NCI-H1417 (cell line): ENCODE measurements around the gene ADORA2B.
"Not testable (repeated sequence)": the region's sequence is repeated elsewhere in the genome, so short reads cannot be mapped to it uniquely, and the experiment has no call there.

Source experiments
- DNase-seq, 3 experiments: peaks; one replicate each; lab custom pipeline; 2025; lab: John Stamatoyannopoulos, UW

The ADORA2B gene

DNA sequence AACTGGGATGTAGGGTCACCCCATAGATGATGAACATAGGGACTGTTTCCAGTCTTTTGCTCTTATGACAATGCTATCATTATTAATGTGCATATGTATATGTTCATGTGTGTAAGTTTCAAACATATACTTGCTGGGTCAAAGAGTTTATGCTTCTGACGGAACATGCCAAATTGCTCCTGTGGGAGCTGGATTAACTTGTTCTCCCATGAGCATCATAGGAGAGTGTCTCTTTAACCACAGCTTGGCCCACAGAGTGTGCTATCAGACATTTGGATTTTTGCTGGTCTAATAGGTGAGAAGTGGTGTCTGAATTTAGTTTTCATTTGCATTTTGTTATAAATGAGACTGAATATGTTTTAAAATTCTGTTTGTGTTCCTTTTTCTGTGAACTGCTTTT, 22.3 kb upstream of the ADORA2B start:
- DNase-seq, result no peak

DNA sequence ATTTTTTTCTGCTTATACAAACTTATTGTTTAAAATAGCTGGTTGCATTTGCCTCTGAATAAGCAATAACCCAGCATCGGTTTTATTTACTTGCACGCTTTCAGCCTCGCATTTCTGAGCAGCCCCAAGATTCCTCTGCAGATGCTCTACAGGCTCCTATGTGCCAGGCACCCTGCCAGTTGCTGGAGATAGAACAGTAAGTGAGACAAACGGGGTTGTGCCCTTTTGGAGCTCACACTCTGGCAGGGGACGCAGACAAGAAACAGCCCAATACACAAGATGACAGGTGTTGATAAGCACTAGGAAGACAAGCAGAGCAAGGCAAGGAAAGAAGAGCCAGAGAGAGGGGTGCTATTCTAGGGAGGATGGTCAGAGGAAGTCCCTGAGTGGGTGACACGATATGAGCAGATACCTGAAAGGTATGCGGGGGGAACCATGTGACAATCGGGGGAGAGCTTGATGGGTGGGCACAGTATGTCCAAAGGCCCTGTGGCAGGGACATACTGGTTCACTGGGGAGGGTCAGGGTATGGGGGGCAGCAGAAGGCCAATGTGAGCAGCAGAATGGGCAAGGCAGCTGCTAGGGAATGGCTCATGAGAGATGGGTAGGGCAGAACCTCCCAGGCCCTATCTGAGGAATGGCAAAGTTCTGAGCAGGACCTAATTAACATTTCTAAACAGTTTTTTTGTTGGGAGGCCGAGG, 18.7 kb upstream of the ADORA2B start:
- DNase-seq, result no peak

DNA sequence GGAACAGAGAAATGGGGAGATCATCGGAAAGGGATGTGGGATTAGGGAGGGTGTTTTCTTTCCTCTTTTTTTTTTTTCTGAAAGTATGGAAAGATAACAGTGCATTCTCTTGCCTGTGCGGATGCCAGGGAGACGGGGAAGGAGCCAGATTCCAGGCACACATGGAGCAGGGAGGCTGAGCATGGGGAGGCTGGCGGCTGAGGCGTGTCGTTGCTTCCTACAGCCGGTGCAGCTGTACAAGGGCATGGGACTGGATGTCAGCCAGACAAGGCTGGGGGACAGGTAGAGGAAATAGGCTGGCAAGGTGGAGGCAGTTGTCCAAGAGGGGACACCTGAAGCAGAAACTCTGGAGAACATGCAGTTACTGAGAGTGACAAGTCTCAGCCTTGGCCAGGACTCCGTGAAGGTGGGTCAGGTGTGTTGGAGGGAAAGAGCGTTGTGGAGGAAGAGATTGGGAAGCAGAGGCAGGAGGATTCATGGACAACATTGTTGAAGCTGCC, 16.6 kb upstream of the ADORA2B start:
- DNase-seq, result no peak

DNA sequence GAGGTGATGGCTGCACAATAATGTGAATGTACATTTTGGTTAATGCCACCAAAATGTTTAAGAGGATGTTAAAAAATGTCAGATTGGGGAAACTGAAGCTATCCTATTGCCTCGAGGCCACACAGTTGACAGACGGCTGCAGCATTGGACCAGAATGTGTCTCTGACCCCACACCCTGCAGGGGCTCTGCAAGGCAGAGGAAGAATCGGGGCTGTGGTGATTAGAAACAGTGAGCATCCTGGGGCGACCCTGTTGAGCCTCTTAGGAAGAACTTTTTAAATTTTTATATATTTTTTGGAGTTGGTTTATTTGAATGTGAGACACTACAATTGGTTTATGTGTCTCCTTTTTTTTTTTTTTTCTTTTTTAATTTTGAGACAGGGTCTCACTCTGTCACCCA, 15.0 kb upstream of the ADORA2B start:
- no peak for DNase-seq

DNA sequence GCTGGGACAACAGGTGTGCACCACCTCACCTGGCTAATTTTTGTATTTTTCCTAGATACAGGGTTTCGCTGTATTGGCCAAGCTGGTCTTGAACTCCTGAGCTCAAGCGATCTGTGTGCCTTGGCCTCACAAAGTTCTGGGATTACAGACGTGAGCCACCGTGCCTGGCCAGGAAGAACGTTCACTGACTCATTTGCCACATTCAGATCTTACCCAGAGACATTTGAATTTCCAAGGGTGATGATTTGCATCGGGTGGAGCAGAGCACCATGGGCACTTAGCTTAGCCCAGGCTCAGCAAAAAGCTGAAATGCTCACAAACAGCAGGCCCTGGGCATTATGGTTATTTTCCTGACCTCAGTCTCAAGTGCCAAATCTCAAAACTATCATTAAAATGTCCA, 14.5 kb upstream of the ADORA2B start:
- no peak for DNase-seq

DNA sequence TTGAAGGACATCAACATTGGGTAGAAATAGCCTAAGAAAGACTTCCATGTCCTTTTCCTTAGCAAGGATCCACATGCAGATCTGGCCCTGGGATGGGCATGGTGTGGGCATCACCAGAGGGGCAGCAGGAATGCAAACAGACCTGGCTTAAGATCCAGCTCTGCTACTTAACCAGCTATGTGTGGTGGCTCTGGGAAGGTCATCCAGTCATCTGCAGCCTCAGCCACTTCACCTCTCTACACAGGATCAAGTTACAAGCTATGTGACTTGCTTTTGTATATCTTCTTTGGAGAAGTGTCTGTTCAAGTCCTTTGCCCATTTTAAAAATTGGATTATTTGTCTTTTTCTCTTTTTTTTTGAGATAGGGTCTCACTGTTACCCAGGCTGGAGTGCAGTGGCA, 13.5 kb upstream of the ADORA2B start:
- no peak for DNase-seq

DNA sequence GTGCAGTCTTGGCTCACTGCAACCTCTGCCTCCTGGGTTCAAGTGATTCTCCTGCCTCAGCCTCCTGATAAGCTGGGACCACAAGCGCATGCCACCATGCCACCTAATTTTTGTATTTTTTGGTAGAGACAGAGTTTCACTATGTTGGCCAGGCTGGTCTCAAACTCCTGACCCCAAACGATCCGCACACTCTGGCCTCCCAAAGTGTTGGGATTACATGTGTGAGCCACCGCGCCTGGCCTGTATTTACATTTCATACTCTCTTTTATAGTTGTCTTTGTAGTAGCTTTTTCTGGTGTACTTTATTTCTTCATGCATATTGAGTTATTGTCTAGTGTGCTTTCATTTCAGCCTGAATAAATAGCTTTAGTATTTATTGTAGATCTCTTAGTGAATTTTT, 10.1 kb upstream of the ADORA2B start:
- DNase-seq, result no peak

DNA sequence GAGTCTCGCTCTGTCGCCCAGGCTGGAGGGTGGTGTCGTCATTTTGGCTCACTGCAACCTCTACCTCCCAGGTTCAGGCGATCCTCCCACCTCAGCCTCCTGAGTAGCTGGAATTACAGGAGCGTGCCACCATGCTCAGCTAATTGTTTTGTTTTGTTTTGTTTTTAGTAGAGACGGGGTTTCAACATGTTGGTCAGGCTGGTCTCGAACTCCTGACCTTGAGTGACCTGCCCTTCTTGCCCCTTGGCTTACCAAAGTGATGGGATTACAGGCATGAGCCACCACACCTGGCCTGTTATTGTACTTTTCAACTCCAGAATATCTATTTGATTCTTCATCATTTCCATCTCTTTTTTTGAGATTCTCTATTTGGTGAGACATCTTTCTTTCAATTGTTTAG, 9.0 kb upstream of the ADORA2B start:
- no peak for DNase-seq

DNA sequence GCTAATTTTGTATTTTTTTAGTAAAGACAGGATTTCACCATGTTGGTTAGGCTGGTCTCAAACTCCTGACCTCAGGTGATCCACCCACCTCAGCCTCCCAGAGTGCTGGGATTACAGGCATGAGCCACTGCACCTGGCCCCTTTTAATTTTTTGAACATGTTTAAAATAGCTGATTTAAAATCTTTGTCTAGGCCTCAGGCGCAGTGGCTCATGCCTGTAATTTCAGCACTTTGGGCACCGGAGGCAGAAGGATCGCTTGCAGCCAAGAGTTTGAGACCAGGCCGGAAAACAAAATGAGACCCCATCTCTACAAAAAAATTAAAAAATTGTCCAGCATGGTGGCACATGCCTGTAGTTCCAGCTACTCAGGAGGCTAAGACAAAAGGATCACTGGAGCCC, 8.4 kb upstream of the ADORA2B start:
- not testable (repeated sequence) for DNase-seq

DNA sequence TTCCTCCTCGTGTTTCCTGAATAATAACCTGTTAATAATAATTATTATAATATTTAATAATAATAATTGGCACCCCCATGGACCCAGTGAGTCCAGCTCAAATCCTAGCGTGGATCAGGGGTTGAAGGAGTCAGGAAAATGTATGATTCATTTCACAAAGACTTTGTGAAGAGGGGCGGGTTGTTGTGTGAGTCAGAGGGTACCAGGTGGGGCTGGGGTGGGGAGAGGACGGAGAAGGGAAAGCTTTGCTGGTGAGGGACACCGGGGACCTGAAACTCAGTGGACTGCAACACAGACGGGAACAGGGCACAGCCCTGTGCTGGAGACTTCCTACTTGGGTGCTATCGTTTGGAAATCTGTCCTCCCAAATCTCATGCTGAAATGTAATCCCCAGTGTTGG, 3.1 kb upstream of the ADORA2B start:
- no peak for DNase-seq

DNA sequence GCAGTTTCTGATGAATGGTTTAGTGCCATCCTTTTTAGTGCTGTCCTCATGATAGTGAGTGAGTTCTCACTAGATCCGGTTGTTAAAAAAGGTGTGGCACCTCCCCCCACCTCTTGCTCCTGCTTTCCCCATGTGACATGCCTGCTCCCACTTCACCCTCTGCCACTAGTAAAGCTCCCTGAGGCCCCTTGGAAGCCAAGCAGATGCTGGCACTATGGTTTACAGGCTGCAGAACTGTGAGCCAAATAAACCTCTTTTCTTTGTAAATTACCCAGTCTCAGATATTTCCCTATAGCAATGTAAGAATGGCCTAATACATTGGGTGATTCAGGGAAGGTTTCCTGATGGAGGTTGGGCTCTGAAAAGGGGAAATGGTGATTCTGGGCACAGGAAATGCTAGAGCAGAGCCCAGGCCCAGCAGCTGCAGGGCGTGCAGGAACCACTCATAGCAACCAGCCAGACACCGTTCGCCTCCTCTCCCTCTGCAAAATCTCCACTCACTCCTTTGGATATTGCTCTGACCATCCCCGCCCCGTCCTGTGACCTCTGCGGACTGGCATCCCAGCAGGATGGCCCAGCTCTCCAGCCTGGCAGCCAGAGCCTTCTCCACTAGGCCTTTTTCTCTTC, 2.6 kb upstream of the ADORA2B start:
- no peak for DNase-seq

DNA sequence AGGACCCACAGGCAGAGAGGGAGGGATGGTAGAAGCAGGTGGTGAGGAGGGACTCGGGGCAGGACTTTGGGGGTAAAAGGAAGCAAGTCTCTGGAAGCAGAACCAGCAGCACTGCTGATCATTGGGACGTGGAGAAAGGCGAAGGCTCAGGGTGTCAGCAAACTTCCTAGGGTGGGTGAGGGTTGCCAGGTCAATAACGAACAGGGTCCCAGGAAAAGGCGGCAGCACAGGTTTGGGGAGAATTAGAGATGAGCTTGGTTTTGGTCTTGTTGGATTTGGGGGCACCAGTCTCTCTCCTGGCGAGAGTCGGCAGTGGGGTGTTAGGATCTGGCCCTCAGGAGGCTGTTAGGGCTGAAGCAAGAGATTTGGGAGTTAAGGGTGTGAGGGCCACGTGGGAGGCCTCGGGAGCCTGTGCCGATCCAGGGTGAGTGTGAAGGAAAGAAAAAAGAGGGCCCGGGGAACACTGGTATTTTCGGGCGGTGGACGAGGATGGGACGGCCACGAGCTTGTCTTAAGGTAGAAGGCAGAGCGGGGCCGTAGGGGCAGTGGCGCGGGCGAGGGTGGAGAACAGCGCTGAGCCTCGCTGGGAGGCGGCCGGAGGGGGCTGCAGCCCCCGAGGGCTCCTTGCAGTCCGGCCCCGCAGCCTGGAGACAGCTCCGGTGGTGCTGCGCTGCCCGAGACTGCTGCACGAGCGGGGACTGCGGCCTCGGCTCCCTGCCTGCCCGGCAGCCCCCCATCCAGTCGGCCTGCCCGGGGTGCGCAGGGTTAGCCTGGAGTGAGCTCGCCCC, 765 bp upstream of the ADORA2B start:
- DNase-seq, result no peak

DNA sequence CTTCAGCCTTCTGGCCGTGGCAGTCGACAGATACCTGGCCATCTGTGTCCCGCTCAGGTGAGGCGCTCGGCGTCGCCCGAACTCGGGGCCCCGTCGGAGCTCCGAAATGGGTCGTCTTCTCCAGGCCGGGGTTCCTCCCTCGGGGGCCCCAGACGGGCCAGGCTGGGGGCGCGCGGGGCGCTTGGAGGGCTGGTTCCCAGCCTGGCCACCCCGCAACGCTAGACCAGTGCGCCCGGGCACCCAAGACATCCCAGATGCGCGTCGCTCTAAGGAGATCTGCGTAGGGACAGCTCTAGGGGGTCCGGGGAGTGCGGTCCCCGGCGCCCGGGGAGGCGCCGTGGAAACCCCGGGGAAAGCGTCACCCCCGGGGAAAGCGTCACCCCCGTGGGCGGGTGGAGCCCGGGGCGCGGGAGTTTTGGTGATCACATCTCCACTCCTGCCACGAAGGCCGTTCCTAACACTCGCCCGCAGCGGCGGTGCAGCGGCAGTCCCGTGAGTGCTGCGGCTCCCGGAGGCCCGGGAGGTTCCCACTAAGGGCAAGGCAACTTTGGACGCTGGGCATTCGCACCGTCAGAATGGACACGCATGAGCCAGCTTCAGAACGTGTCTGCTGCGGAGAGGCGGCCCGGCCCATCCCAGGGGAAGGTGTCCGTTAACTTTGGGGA, 729 bp downstream of the ADORA2B start:
- DNase-seq, result peak in 2 of 3 experiments; percentile 31 to 32

DNA sequence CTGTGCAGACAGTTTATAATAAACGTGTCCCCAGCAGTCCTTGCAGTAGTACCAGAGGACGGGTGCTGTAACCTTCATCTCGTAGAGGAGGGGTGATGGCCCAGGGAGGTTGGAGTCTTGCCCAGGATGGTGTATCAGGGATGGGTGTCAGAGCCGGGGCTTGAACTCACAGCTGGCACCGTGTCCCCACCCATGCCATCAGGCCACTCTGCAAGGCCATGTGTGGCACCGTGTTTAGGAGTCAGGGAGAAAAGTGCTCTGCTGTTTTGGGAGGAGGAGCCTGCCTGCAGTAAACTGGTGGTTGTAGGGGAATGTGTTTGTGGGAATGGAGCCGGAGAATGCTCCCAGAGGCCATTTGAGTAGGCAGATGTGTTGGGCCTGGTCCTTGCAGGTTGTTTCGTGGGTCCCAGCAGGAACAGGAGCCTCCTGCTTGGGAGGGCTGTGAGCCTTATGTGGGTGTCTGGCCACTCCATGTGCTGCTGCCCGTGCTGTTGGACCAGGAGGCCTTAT, 1.7 kb downstream of the ADORA2B start:
- DNase-seq, result no peak

DNA sequence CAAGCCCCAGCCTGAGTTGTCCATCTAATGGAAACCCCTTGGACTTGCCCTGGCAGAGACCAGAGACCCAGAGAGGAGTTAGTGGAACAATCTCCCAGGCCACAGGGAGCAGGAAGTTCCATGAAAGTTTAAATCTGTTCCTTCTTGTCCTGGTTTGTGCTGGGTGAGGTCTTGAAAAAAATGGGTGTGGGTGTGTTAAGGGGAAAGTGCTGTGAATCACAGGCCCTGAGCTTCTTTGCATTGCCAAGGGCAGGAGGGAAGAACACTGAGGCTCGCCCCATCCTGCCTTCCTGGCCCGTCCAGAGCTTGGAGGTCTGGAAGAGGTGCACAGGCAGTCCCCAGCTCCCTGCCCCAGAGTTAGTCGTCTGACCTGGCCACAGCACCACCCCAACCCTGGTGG, 2.3 kb downstream of the ADORA2B start:
- no peak for DNase-seq

DNA sequence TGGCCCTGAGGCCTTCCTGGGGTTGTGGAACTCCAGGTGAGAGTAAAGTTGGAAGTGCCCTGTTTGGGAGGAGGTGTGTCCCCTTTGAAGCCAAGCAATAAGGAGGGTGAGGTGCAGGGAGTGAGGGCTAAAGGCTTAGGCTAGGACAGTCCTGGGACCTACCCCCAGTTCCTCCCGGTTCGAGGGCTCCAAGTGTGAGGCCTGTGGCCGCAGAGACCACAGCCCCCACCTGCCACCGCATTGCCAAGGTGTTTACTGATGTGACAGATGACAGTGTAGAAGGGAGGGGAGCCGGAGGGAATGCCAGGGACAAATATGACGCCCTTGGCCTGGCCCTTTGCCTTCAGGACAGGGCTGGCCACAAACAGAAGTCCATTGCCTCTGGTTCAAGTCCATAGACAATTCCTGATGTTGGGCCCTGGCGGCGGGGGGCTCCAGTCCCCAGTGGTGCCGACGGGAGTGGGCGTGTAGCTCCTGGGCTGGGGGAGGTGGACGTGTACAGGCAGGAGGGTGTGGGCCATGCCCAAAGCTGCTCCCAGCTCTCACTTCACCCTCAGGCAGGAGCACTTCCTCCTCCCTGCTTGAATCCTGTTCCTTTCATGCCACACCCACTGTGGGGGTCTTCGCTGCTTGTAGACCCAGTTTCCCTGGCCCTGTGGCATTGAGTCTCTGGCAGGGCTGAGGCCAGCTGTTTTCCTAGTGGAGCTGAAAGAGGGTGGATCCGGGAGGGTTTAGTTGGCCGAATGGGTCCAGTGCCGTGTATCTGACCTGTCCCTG, 3.2 kb downstream of the ADORA2B start:
- DNase-seq, result no peak

DNA sequence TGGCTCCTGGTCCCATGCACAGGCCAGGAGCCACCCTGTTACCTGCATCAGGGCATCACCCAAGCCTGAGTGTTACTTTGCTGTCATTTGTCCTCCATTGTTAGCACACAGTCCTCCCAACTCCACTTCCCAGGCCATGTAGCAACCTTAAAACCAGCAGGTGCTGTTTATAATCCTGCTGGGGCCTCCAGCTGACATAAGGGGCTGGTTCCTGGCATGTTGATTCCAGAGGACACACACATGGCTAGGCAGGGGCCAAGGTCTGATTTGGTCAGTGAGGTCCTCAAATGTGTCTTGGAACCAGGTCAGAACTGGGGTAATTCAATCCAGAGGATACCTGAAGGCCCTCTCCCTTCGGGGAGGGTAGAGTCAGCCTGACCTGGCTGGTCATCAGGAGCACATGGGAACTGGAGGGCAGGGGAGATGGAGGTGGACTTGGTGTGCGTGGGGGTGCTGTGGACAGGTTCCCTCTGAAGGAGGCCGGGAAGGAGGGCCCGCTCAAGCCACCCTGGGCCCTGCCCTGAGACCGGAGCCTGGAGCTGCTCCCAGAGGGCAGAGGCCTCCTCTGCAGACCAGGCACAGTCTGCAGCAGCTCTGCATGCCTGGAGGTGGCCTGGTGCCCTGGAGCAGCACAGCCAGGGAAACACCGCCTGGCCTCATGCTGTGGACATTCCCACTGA, 6.6 kb downstream of the ADORA2B start:
- DNase-seq, result no peak

DNA sequence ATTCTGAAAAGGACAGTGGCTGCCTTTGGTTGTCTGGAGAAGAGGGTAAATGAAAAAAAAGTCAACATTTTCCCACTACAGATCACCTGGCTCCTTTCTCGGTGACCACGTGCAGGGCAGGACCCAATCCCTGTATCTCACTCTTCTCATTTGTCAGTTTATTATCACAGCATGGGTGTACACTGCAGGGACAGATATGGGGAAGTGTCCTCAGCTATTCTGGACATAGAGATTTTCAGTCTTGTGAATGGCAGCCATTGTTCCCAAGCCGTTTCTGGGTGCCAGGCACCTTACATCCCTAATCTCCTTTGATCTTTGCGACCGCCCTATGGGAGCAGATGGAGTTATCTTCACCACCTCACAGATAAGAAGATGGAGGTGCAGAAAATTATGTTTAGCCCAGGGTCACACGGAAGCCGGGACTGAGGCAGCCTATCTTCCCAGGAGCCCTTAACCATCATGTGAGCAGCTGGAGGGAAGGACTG, 7.2 kb downstream of the ADORA2B start:
- no peak for DNase-seq

DNA sequence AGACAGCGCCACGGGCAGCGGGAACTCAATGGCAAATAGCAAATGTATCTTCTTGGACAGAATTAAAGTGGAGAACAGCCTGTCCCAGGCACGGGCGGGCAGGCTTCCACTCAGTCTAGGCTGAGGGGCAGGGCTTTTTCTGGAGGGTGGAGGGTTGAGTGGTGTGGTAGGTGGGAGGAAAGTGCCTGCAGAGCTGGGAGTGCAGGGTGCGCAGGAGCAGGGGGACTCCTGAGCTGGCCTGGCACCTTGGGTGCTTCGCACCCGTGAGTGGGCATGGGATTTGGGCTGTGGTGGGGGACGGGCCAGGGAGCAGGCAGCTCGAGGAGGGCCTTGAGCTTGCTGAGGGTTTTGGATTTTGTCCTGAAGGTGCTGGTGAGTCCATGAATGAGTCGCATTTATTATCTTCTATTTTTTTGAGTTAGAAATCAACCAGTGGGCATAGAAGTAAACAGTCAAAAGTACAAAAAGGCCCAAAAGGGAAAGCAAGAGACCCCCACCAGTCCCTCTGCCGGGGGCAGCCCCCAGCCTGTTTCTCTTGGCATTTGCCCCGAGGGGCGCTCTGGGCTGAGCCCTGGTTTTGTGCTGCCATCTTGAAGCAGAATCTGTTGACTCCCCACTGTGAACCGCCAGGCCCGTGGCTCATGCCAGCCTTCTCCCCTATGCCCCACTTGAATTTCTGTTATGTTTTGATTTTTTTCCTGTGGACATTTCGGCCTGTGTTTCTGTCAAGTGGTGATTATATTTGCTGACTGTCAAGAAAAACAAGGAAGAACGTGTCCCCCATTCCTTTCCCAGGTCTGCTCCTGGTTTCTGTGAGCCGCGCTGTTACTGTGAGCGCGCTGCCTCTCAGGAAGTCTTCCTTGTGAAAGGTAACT, 8.2 kb downstream of the ADORA2B start:
- DNase-seq, result no peak

DNA sequence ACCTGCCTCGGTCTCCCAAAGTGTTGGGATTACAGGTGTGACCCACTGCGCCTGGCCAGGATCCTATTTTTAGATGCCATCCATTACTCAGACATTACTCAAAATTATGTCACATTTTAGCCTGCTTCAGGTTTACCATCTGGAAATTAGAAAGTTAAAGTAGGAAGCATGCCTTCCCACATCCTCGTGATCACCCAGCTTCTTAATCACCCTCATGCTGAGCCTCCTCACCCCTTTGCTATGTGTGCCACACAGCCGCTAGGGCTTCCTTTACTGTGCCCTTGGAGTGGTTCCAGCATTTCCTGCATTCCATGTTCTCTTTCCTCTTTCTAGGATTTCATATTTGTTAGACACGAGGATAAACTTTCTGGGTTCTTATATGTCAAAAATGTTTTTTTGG, 9.3 kb downstream of the ADORA2B start:
- DNase-seq, result no peak
